ENCODE results near the gene SLC35G3. TPM values are rescaled to one million over a fixed set of nuclear protein-coding genes. Genes with fewer than 3 reads are reported as not detected.

Gene SLC35G3
- total and polyA plus RNA-seq, 2 of the 8 experiments (the other 6 are each of a cell fraction or from before 2014, with no cell fraction given): not detected

DNA sequence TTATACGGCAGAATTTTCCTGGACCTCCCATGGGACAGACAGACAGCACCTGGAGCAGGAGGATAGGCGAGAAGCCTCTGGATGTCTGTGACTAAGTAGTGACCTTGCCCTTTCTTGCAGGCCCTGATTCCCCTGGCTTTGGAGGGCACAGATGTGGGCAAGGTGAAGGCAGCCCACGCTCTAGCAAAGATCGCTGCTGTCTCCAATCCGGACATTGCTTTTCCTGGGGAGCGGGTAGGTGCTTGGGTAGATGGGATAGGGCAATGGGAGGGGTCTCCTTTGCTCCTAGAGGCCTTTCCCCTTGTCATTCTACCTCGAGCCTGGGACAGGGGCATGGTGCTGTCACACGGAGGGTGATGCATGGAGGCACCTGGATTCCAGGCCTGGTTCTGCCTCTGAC is 17.3 kb downstream of the SLC35G3 start:
- Histone ChIP-seq H4K91ac (replicated peaks; ENCODE audit: insufficient read length, low read length) (peak overlapping the region; percentile 74), H2AFZ (ENCODE audit: low read length) (no peak overlapping the region), H3K27me3 (replicated peaks in 1 of 4; ENCODE audit: control insufficient read depth in 3 of 4, extremely low read depth in 1 of 4, insufficient read depth in 3 of 4, low read length in 3 of 4) (no peaks in the 10 kb centered on the region; a peak in 1 of 7 replicates), H3K79me1 (ENCODE audit: low read depth, low read length) (no peaks in the 10 kb centered on the region), H3K23me2 (ENCODE audit: low read depth, low read length) (no peaks in the 10 kb centered on the region; the same call in 1 of the 2 replicates), H2BK120ac (replicated peaks; ENCODE audit: low read depth, low read length) (no peak overlapping the region), H3K56ac (replicated peaks; ENCODE audit: insufficient read length, low read depth, low read length) (no peak overlapping the region), H3K4me2 (ENCODE audit: insufficient read depth in 1 of 2, low read depth in 2 of 2, low read length in 2 of 2) (no peak overlapping the region), H3K79me2 (ENCODE audit: control insufficient read depth in 1 of 2, insufficient read depth in 2 of 2, low read length in 2 of 2) (no peaks in the 10 kb centered on the region), H4K5ac (ENCODE audit: insufficient read length, low read depth, low read length) (no peak overlapping the region), H2BK20ac (ENCODE audit: low read length) (no peak overlapping the region), H3K14ac (ENCODE audit: insufficient read length) (no peak overlapping the region), H3K4me1 (replicated peaks in 1 of 4; ENCODE audit: control insufficient read depth in 3 of 4, insufficient read depth in 4 of 4, low read length in 3 of 4) (no peaks in the 10 kb centered on the region), H3K4me3 (ENCODE audit: extremely low read depth in 1 of 4, insufficient read depth in 2 of 4, low read depth in 3 of 4, low read length in 4 of 4) (no peak overlapping the region), H4K20me1 (replicated peaks in 1 of 2; ENCODE audit: control insufficient read depth in 1 of 2, insufficient read depth in 2 of 2, low read length in 2 of 2) (no peaks in the 10 kb centered on the region), H2BK15ac (ENCODE audit: low read length) (no peak overlapping the region), H4K8ac (ENCODE audit: extremely low read depth, insufficient read depth, low read length) (peak overlapping the region; percentile 41; the same call in 1 of the 2 replicates), H3K23ac (ENCODE audit: insufficient read length) (no peak overlapping the region), H3K9me3 (ENCODE audit: insufficient read depth in 2 of 2, low read depth in 1 of 2, low read length in 1 of 2) (no peaks in the 10 kb centered on the region), H2BK5ac (ENCODE audit: low read depth, low read length) (no peak overlapping the region), H3K9ac (replicated peaks in 1 of 4; ENCODE audit: extremely low read depth in 1 of 4, low read depth in 3 of 4, low read length in 3 of 4) (no peak overlapping the region), H2AK5ac (ENCODE audit: low read depth, low read length) (no peak overlapping the region), H2BK12ac (ENCODE audit: low read depth, low read length) (no peak overlapping the region), H3K27ac (ENCODE audit: low read depth, low read length) (no peak overlapping the region), H3K36me3 (ENCODE audit: control insufficient read depth in 2 of 4, insufficient read depth in 4 of 4, low read length in 3 of 4) (no peaks in the 10 kb centered on the region), H3K4ac (replicated peaks; ENCODE audit: insufficient read length, low read depth, low read length) (no peak overlapping the region), H3K18ac (ENCODE audit: extremely low read depth, low read length) (no peak overlapping the region)
- CTCF ChIA-PET (ENCODE audit: partially characterized antibody): no interaction called here
- no peak for FAIRE-seq
- no peak for TF ChIP-seq CEBPB (IDR thresholded peaks at IDR 0.05; ENCODE audit: low read depth, low read length)
- TF ChIP-seq SUZ12 (IDR thresholded peaks at IDR 0.05; ENCODE audit: low read length): no peak
- no peak for TF ChIP-seq HDAC2 (IDR thresholded peaks at IDR 0.05; ENCODE audit: borderline replicate concordance in 1 of 2, low read depth in 2 of 2, low read length in 2 of 2)
- no peak for DNase-seq (ENCODE audit: low read depth in 1 of 2, low spot score in 2 of 2)
- POLR2A ChIA-PET (ENCODE audit: partially characterized antibody): no interaction called here
- WGBS, 2 experiments (ENCODE audit: extremely low coverage in 1 of 2, insufficient coverage in 1 of 2, insufficient read length in 1 of 2, insufficient replicate concordance in 2 of 2, low coverage in 1 of 2, low lambda C conversion rate in 2 of 2, missing lambda C conversion rate in 1 of 2): 79% methylated on average over 8 of the region's 8 CpGs; no CpG with 5 or more reads in 1 of the 2 experiments
